VCaP (cell line): Measurements from ENCODE around the gene KIAA1958.

ENCODE experiments used
- H3K27ac ChIP-seq: fragments of 450-650 bp; 2 replicates; pipeline ENCODE4 v1.5.1; 2017
- CTCF ChIP-seq: fragments of 450-650 bp; conservative IDR thresholded peaks from 2 replicates; pipeline ENCODE4 v1.5.1; 2017; ENCODE audit warnings: mild to moderate bottlenecking, moderate library complexity

KIAA1958 gene

DNA sequence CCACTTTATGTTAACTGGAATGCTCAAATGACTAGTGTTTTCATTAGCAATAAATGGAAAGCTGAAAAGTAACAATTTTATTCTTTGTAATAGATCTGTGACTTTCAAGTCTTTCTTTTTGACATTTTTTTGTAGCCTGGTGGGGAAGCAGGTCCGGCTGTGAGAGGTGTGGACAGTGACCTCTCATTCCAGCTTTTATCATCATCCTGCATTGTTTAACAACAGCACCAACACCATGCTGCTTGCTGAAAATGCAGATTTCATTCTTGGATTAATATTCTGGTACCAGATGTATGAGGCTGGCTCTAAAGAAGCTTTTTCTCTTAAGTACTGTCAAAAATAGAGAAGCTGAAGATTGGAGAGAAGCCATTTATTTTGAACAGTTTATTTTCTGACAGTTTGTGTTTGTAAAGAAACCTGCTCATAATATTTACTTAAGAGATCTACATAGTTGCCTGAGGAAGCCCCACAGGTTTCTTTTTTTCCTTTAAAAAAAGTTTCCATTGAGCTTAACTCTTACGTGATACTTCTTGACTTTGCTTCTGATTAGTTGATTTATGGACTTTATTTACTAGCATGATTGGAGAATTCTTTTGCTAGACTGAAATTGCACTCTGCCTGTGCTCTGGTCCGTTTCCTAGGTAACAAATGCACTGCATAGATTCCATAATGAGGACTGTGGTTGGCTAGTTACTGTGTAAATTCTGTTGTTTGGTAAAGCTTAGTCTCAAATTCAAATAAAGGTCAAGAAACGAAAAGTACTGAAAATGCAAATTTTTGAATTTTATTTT is 3.4 kb downstream of the KIAA1958 start:
- no peak for TF ChIP-seq CTCF
- H3K27ac ChIP-seq: peak overlapping the region; percentile 94

GRCh38 chr9:112493393-112494137 is 6.9 kb downstream of the KIAA1958 start:
- 0 out of 2 replicates have a peak overlapping the region, but pooled peaks have one; percentile 0 for H3K27ac ChIP-seq
- TF ChIP-seq CTCF: no peak

- no peak for TF ChIP-seq CTCF
- 0 out of 2 replicates have a peak overlapping the region, but pooled peaks have one; percentile 0 for H3K27ac ChIP-seq
Observed at GRCh38 chr9:112494153-112494552, 7.5 kb downstream of the KIAA1958 start.

DNA sequence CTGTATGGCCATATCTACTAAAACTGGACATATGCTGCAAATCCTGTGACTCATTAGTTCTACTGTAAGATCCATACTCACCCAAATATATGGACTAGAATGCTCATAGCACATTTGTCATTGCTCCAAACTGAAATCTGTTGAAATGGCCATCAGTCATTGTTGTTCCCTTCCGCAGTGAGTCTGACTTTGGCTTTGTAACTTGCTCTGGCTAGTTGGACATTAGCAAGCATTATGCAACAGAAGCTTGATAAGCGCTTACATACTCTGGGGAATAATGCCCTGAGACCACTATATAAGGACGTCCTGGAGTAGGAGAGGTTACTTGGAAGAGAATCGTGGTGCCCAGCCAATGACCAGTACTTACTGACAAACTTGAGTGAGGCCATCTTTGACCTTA is 9.0 kb downstream of the KIAA1958 start:
- peak overlapping the region; percentile 33; the same call in 1 of the 2 replicates for H3K27ac ChIP-seq
- TF ChIP-seq CTCF: no peak

GRCh38 chr9:112496074-112496722 is 9.6 kb downstream of the KIAA1958 start:
- no peak for TF ChIP-seq CTCF
- H3K27ac ChIP-seq: peak overlapping the region; percentile 33; the same call in 1 of the 2 replicates

DNA sequence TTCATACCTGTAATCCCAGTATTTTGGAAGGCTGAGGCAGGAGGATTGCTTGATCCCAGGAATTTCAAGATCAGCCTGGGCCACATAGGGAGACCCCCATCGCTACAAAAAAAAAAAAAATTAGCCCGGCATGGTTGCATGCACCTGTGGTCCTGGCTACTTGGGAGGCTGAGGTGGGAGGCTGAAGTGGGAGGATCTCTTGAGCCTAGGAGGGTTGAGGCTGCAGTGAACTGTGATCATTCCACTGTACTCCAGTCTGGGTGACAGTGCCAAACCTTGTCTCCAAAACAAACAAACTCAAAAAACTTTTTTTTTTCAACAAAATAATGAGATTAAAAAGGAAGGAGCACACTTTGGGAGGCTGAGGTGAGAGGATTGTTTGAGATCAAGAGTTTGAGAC is 14.2 kb downstream of the KIAA1958 start:
- TF ChIP-seq CTCF: no peak

DNA sequence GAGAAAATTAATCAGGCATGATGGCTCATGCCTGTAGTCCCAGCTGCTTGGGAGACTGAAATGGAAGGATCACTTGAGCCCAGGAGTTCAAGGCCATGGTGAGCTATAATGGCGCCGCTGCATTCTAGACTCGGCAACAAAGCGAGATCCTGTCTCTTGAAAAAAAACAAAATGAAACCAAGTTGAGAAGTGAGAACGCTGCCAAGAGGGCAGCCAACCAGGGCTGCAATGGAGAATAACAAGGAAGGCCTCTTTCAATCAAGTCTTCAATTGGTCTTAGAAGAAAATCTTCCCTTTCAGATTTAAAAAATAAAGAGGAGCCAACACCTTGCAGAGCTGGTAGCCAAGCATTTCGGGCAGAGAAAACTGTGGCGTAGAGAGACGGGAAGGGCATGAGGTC is 14.7 kb downstream of the KIAA1958 start:
- H3K27ac ChIP-seq: no peak overlapping the region
- TF ChIP-seq CTCF: no peak

More for the DNA sequence above, 14.2 kb downstream of the KIAA1958 start:
- no peak overlapping the region for H3K27ac ChIP-seq
